ENCODE measurements around the gene CAPN9. TPM values are rescaled to one million over a fixed set of nuclear protein-coding genes. Genes with fewer than 3 reads are reported as not detected.

CAPN9 gene
- total and polyA plus RNA-seq, 2 experiments from 2014 or later = 0.98 to 3.7 TPM

DNA sequence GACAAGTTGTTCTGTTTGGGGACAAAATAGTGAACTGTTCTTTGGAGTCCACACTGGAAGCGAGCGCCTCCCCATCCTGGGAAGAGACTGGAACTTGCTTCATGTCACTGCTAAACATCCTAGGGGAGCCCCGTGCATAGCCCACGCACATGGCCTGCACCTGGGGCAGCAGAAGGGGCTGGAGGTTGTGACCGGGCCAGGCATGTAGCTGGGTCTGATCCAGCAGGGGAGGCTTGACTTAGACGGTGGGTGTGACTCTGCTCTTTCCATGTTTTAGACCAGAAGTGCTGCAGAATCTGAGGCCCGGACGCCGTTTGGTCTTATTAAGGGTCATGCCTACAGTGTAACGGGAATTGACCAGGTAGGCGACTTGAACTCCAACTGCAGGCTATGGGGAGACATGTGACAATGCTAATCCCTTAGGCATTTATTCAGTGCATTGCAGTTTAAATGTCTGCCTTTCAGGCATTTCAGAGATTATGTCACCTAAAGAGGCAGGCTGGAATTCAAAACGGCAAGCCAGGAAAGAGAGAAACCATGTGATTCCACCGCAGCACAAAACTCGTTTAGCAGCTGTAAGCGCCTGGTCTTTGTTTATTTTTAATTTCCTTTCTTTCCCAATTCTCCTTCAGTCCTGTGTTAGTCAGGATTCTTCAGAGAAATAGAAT, 21.8 kb downstream of the CAPN9 start:
- 55% methylated on average over 15 of the region's 15 CpGs for WGBS (ENCODE audit: low lambda C conversion rate, missing lambda C conversion rate)
- Histone ChIP-seq H3K27ac (peak overlapping the region; percentile 52), H2AFZ (no peak overlapping the region), H3K36me3 (replicated peaks; ENCODE audit: insufficient read depth, low read depth) (no peaks in the 10 kb centered on the region), H4K20me1 (ENCODE audit: insufficient read depth, poor library complexity, severe bottlenecking) (no peaks in the 10 kb centered on the region), H3K9me3 (ENCODE audit: low read depth) (no peaks in the 10 kb centered on the region), H3K4me3 (no peak overlapping the region), H3K79me2 (no peaks in the 10 kb centered on the region), H3K9me2 (replicated peaks; ENCODE audit: insufficient read depth) (no peaks in the 10 kb centered on the region), H3K4me1 (ENCODE audit: insufficient read depth) (peaks cover 5% of the 10 kb centered on the region), H3K4me2 (peak overlapping the region; percentile 31), H3K27me3 (no peaks in the 10 kb centered on the region)
- no peak for TF ChIP-seq CTCF (IDR thresholded peaks at IDR 0.05; ENCODE audit: poor library complexity)
- TF ChIP-seq EZH2phosphoT487 (IDR thresholded peaks at IDR 0.05; ENCODE audit: low read depth, severe bottlenecking, unreplicated experiment) = no peak
- TF ChIP-seq EZH2 (IDR thresholded peaks at IDR 0.05; ENCODE audit: borderline replicate concordance) = no peak
- DNase-seq (ENCODE audit: low spot score) = peak; percentile 50

- H3K79me2 ChIP-seq = no peaks in the 10 kb centered on the region
- 96% methylated on average over 1 of the region's 1 CpG for WGBS (ENCODE audit: low lambda C conversion rate, missing lambda C conversion rate)
- TF ChIP-seq CTCF (IDR thresholded peaks at IDR 0.05; ENCODE audit: poor library complexity) = no peak
- no peak for TF ChIP-seq EZH2phosphoT487 (IDR thresholded peaks at IDR 0.05; ENCODE audit: low read depth, severe bottlenecking, unreplicated experiment)
- TF ChIP-seq EZH2 (IDR thresholded peaks at IDR 0.05; ENCODE audit: borderline replicate concordance) = no peak
- H3K9me2 ChIP-seq (replicated peaks; ENCODE audit: insufficient read depth) = no peaks in the 10 kb centered on the region
- no peak overlapping the region for H3K4me2 ChIP-seq
- H3K9me3 ChIP-seq (ENCODE audit: low read depth) = no peaks in the 10 kb centered on the region
- no peaks in the 10 kb centered on the region for H3K36me3 ChIP-seq (replicated peaks; ENCODE audit: insufficient read depth, low read depth)
- no peaks in the 10 kb centered on the region for H3K27me3 ChIP-seq
- H4K20me1 ChIP-seq (ENCODE audit: insufficient read depth, poor library complexity, severe bottlenecking) = no peaks in the 10 kb centered on the region
- peaks cover 5% of the 10 kb centered on the region for H3K4me1 ChIP-seq (ENCODE audit: insufficient read depth)
- no peak overlapping the region for H3K27ac ChIP-seq
- no peak for DNase-seq (ENCODE audit: low spot score)
- H2AFZ ChIP-seq = no peak overlapping the region
- no peak overlapping the region for H3K4me3 ChIP-seq
These were observed 23.1 kb downstream of the CAPN9 start for GRCh38 chr1:230770317-230770716.

DNA sequence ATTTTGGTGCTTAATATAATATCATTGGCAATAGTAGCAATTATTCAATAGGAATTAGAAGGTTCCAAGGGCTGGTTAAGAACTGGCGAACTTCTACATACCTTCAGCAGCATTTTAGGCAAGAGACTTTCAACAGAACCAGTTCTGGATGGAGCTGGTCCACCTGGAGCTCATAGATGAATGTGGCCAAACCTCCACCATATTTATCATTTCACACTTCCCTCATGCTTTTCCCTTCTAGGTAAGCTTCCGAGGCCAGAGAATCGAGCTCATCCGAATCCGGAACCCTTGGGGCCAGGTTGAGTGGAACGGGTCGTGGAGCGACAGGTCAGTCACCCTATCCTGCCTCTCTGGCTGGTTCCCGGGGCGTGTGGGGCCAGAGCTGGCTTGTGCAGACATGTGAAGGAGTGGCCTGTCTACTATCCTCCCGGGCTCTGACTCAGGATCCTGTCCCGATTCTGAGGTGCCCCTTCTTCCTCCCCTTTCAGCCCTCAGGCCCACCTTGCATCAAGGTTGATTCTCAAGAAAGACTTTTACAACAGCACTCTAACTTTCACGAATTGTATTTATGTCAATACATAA, 24.7 kb downstream of the CAPN9 start:
- Histone ChIP-seq H3K36me3 (replicated peaks; ENCODE audit: insufficient read depth, low read depth) (no peaks in the 10 kb centered on the region), H3K79me2 (no peaks in the 10 kb centered on the region), H3K9me2 (replicated peaks; ENCODE audit: insufficient read depth) (no peaks in the 10 kb centered on the region), H3K27me3 (no peaks in the 10 kb centered on the region), H3K4me2 (no peak overlapping the region), H3K27ac (no peak overlapping the region), H4K20me1 (ENCODE audit: insufficient read depth, poor library complexity, severe bottlenecking) (no peaks in the 10 kb centered on the region), H3K9me3 (ENCODE audit: low read depth) (no peaks in the 10 kb centered on the region), H2AFZ (no peak overlapping the region), H3K4me3 (no peak overlapping the region), H3K4me1 (ENCODE audit: insufficient read depth) (peaks cover 5% of the 10 kb centered on the region)
- TF ChIP-seq CTCF (IDR thresholded peaks at IDR 0.05; ENCODE audit: poor library complexity) (no peak), EZH2 (IDR thresholded peaks at IDR 0.05; ENCODE audit: borderline replicate concordance) (no peak), EZH2phosphoT487 (IDR thresholded peaks at IDR 0.05; ENCODE audit: low read depth, severe bottlenecking, unreplicated experiment) (no peak)
- no peak for DNase-seq (ENCODE audit: low spot score)
- WGBS (ENCODE audit: low lambda C conversion rate, missing lambda C conversion rate) = 91% methylated on average over 13 of the region's 13 CpGs

All from hepatocyte (in vitro differentiated cells).